ENCODE data around the gene COL4A2.

COL4A2 gene

DNA sequence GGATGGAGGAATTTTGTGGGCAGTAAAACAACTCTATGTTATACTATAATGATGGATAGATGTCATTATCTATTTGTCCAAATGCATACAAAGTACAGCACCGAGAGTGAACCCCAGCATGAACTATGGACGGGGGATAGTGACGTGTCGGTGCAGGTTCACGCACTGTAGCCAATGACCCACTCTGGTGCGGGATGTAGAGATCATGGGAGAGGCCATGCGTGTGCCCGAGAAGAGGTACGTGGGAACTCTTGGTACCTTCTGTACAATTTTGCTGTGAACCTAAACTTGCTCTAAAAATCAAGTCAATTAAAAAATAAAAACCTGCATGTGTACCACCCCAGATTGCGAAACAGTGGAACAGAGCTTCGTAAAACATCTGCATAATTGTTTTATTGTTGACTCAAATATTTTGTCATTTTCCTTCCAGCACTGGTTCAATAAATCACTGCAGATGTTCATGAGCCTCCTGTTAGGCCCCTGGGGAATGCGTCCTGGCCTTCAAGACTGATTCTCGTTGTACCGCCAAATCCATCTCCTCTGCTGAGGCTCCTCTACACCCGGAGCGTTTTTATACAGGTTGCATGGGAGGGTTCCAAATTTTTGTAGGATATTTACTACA, 31.0 kb upstream of the COL4A2 start:
- Histone ChIP-seq H2BK120ac (ENCODE audit: low read depth, low read length) (no peak overlapping the region), H3K36me3 (replicated peaks in 1 of 2; ENCODE audit: control insufficient read depth in 2 of 2, insufficient read depth in 2 of 2, low read length in 2 of 2) (peaks cover 0 to 2% of the 10 kb centered on the region in 2 donors)
- DNase-seq (ENCODE audit: low spot score), result no peak

DNA sequence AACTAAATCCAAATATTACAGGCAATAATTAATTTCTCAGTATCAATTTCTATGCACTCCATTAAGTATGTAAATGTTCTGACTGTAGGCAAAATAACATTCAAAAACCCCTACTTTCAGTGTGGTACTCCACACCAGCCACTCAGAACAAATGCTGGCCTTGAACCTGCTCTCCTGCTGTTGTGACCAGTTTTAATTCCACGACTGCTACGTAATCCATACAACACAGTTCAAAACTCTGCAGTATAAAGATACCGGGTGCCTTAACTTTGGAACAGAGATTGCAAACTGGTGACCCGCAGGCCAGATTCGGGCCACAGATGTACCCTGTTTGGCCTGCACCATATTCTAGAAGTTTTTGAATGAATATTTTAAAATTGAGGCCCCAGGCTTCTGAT, 30.5 kb upstream of the COL4A2 start:
- H3K4me2 ChIP-seq (ENCODE audit: insufficient read depth, low read length, poor library complexity, severe bottlenecking), result no peak overlapping the region
- H3K4ac ChIP-seq (ENCODE audit: low read length), result no peak overlapping the region
- H3K23ac ChIP-seq (ENCODE audit: low read depth, low read length, poor library complexity), result no peak overlapping the region
- H3K18ac ChIP-seq (ENCODE audit: low read length), result no peak overlapping the region
- no peaks in the 10 kb centered on the region for H3K9me3 ChIP-seq (replicated peaks in 1 of 2; ENCODE audit: control insufficient read depth in 2 of 2, insufficient read depth in 1 of 2, low read depth in 1 of 2, low read length in 2 of 2)
- no peak overlapping the region for H2BK15ac ChIP-seq (ENCODE audit: low read length)
- peaks cover 0 to 2% of the 10 kb centered on the region in 2 donors for H3K36me3 ChIP-seq (replicated peaks in 1 of 2; ENCODE audit: control insufficient read depth in 2 of 2, insufficient read depth in 2 of 2, low read length in 2 of 2)
- DNase-seq (ENCODE audit: low spot score), result no peak
- WGBS, 2 donors (ENCODE audit: extremely low coverage in 2 of 2, insufficient read length in 2 of 2, insufficient replicate concordance in 1 of 2), result no CpG with 5 or more reads among the region's 5 CpGs
- H2AFZ ChIP-seq (ENCODE audit: low read length), result no peak overlapping the region
- no peaks in the 10 kb centered on the region for H3K27me3 ChIP-seq (ENCODE audit: control insufficient read depth in 3 of 3, insufficient read depth in 3 of 3, low read depth in 1 of 3, low read length in 3 of 3)
- no peak overlapping the region for H2BK120ac ChIP-seq (ENCODE audit: low read depth, low read length)
- H3K79me1 ChIP-seq (ENCODE audit: low read depth, low read length), result no peaks in the 10 kb centered on the region
- H2AK5ac ChIP-seq (ENCODE audit: low read depth, low read length), result no peak overlapping the region
- no peak overlapping the region for H3K27ac ChIP-seq (replicated peaks; ENCODE audit: low read length)
- H4K8ac ChIP-seq (ENCODE audit: low read depth, low read length), result no peak overlapping the region
- peaks cover 5 to 15% of the 10 kb centered on the region in 2 donors for H3K4me1 ChIP-seq (ENCODE audit: control insufficient read depth in 2 of 2, insufficient read depth in 1 of 2, low read depth in 1 of 2, low read length in 2 of 2)
- no peak overlapping the region for H3K9ac ChIP-seq (ENCODE audit: low read depth, low read length, poor library complexity)
- no peak overlapping the region for H2BK12ac ChIP-seq (ENCODE audit: low read length)
- no peak overlapping the region for H4K91ac ChIP-seq (ENCODE audit: low read depth, low read length, poor library complexity)
- no peak overlapping the region for H3K14ac ChIP-seq (ENCODE audit: low read length)
- no peak overlapping the region for H3K4me3 ChIP-seq (ENCODE audit: low read length in 2 of 2)
- no peak overlapping the region for H2BK5ac ChIP-seq (ENCODE audit: low read length)

More for the DNA sequence above, 31.0 kb upstream of the COL4A2 start:
- Histone ChIP-seq H2BK12ac (ENCODE audit: low read length) (no peak overlapping the region), H3K18ac (ENCODE audit: low read length) (no peak overlapping the region), H3K4me2 (ENCODE audit: insufficient read depth, low read length, poor library complexity, severe bottlenecking) (no peak overlapping the region), H3K14ac (ENCODE audit: low read length) (no peak overlapping the region), H2AK5ac (ENCODE audit: low read depth, low read length) (no peak overlapping the region), H3K4me1 (ENCODE audit: control insufficient read depth in 2 of 2, insufficient read depth in 1 of 2, low read depth in 1 of 2, low read length in 2 of 2) (peaks cover 5 to 15% of the 10 kb centered on the region in 2 donors), H3K4me3 (ENCODE audit: low read length in 2 of 2) (no peak overlapping the region), H3K9ac (ENCODE audit: low read depth, low read length, poor library complexity) (no peak overlapping the region), H3K79me1 (ENCODE audit: low read depth, low read length) (no peaks in the 10 kb centered on the region), H3K27ac (replicated peaks; ENCODE audit: low read length) (no peak overlapping the region), H3K23ac (ENCODE audit: low read depth, low read length, poor library complexity) (no peak overlapping the region), H4K8ac (ENCODE audit: low read depth, low read length) (no peak overlapping the region), H2BK5ac (ENCODE audit: low read length) (no peak overlapping the region), H3K27me3 (ENCODE audit: control insufficient read depth in 3 of 3, insufficient read depth in 3 of 3, low read depth in 1 of 3, low read length in 3 of 3) (no peaks in the 10 kb centered on the region), H2BK15ac (ENCODE audit: low read length) (no peak overlapping the region), H4K91ac (ENCODE audit: low read depth, low read length, poor library complexity) (no peak overlapping the region), H3K4ac (ENCODE audit: low read length) (no peak overlapping the region), H3K9me3 (replicated peaks in 1 of 2; ENCODE audit: control insufficient read depth in 2 of 2, insufficient read depth in 1 of 2, low read depth in 1 of 2, low read length in 2 of 2) (no peaks in the 10 kb centered on the region), H2AFZ (ENCODE audit: low read length) (no peak overlapping the region)
- WGBS, 2 donors (ENCODE audit: extremely low coverage in 2 of 2, insufficient read length in 2 of 2, insufficient replicate concordance in 1 of 2), result no CpG with 5 or more reads among the region's 16 CpGs

DNA sequence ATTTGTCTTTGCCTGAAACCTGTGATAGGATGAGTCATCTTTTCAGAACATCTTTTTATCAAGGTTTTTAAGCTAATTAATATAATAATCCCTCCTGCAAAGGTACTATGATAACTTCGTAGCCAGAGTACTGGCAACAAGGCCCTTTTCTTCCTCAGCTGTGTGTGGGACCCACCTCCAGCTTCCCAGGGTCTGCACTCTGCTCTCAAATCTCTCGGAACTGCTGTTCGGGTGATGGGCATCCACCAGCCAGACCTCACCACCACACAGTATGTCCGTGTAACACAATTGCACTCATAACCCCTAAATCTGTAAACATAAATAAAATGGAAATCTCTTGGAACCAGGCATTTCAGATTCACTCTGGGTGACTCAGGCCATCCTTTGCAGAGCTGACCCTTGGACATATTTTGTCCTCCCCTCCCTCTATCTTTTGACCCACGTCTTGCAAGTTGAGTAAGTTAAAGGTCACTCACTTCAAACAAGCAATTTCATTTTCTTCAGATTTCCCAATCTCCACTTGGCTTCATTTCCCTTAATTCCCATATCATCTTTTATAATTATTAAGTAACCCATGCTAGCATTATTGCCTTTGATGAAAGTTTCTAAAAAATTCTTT, 29.6 kb upstream of the COL4A2 start:
- H2AFZ ChIP-seq (ENCODE audit: low read length), result no peak overlapping the region
- H4K91ac ChIP-seq (ENCODE audit: low read depth, low read length, poor library complexity), result no peak overlapping the region
- DNase-seq (ENCODE audit: low spot score), result no peak
- no peak overlapping the region for H2BK12ac ChIP-seq (ENCODE audit: low read length)
- no peak overlapping the region for H3K27ac ChIP-seq (replicated peaks; ENCODE audit: low read length)
- WGBS, 2 donors (ENCODE audit: extremely low coverage in 2 of 2, insufficient read length in 2 of 2, insufficient replicate concordance in 1 of 2), result no CpG with 5 or more reads among the region's 5 CpGs
- H3K27me3 ChIP-seq (ENCODE audit: control insufficient read depth in 3 of 3, insufficient read depth in 3 of 3, low read depth in 1 of 3, low read length in 3 of 3), result no peaks in the 10 kb centered on the region
- no peak overlapping the region for H4K8ac ChIP-seq (ENCODE audit: low read depth, low read length)
- H3K14ac ChIP-seq (ENCODE audit: low read length), result no peak overlapping the region
- H3K4me1 ChIP-seq (ENCODE audit: control insufficient read depth in 2 of 2, insufficient read depth in 1 of 2, low read depth in 1 of 2, low read length in 2 of 2), result peaks cover 5 to 15% of the 10 kb centered on the region in 2 donors
- no peaks in the 10 kb centered on the region for H3K79me1 ChIP-seq (ENCODE audit: low read depth, low read length)
- no peak overlapping the region for H2AK5ac ChIP-seq (ENCODE audit: low read depth, low read length)
- H3K9me3 ChIP-seq (replicated peaks in 1 of 2; ENCODE audit: control insufficient read depth in 2 of 2, insufficient read depth in 1 of 2, low read depth in 1 of 2, low read length in 2 of 2), result no peaks in the 10 kb centered on the region
- H3K23ac ChIP-seq (ENCODE audit: low read depth, low read length, poor library complexity), result no peak overlapping the region
- no peak overlapping the region for H3K9ac ChIP-seq (ENCODE audit: low read depth, low read length, poor library complexity)
- no peak overlapping the region for H3K4me2 ChIP-seq (ENCODE audit: insufficient read depth, low read length, poor library complexity, severe bottlenecking)
- H3K4me3 ChIP-seq (ENCODE audit: low read length in 2 of 2), result no peak overlapping the region
- H2BK120ac ChIP-seq (ENCODE audit: low read depth, low read length), result no peak overlapping the region
- no peak overlapping the region for H3K4ac ChIP-seq (ENCODE audit: low read length)
- peaks cover 0 to 2% of the 10 kb centered on the region in 2 donors for H3K36me3 ChIP-seq (replicated peaks in 1 of 2; ENCODE audit: control insufficient read depth in 2 of 2, insufficient read depth in 2 of 2, low read length in 2 of 2)
- H2BK5ac ChIP-seq (ENCODE audit: low read length), result no peak overlapping the region
- H2BK15ac ChIP-seq (ENCODE audit: low read length), result no peak overlapping the region
- no peak overlapping the region for H3K18ac ChIP-seq (ENCODE audit: low read length)

DNA sequence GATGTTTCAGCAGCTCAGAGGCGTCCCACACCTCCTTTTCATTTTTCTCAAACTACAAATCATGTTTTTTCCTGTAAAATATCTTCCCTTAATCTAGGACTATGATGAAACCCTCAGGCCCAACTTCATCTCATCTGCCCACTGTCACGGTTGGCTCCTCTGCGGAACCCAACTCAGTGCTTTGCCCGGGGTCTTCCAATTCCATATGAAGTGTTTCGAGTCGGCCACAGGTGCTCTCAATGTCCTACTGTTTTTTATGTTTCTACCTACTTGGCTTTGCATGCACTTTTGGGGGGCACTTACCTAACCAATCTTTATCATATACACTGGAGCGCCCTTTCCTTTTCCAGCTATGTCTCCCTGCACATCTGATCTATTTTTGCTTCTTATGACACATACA, 28.2 kb upstream of the COL4A2 start:
- WGBS, 2 donors (ENCODE audit: extremely low coverage in 2 of 2, insufficient read length in 2 of 2, insufficient replicate concordance in 1 of 2), result no CpG with 5 or more reads among the region's 7 CpGs
- H3K9me3 ChIP-seq (replicated peaks in 1 of 2; ENCODE audit: control insufficient read depth in 2 of 2, insufficient read depth in 1 of 2, low read depth in 1 of 2, low read length in 2 of 2), result no peaks in the 10 kb centered on the region
- peaks cover 0 to 2% of the 10 kb centered on the region in 2 donors for H3K36me3 ChIP-seq (replicated peaks in 1 of 2; ENCODE audit: control insufficient read depth in 2 of 2, insufficient read depth in 2 of 2, low read length in 2 of 2)
- DNase-seq (ENCODE audit: low spot score), result no peak
- H2AK5ac ChIP-seq (ENCODE audit: low read depth, low read length), result no peak overlapping the region
- H2BK15ac ChIP-seq (ENCODE audit: low read length), result no peak overlapping the region
- H2BK5ac ChIP-seq (ENCODE audit: low read length), result no peak overlapping the region
- H4K8ac ChIP-seq (ENCODE audit: low read depth, low read length), result no peak overlapping the region
- H3K9ac ChIP-seq (ENCODE audit: low read depth, low read length, poor library complexity), result no peak overlapping the region
- H3K27ac ChIP-seq (replicated peaks; ENCODE audit: low read length), result no peak overlapping the region
- H3K79me1 ChIP-seq (ENCODE audit: low read depth, low read length), result peaks cover 4% of the 10 kb centered on the region
- no peak overlapping the region for H2BK120ac ChIP-seq (ENCODE audit: low read depth, low read length)
- H3K23ac ChIP-seq (ENCODE audit: low read depth, low read length, poor library complexity), result no peak overlapping the region
- H3K18ac ChIP-seq (ENCODE audit: low read length), result no peak overlapping the region
- no peak overlapping the region for H3K14ac ChIP-seq (ENCODE audit: low read length)
- H4K91ac ChIP-seq (ENCODE audit: low read depth, low read length, poor library complexity), result no peak overlapping the region
- no peak overlapping the region for H2BK12ac ChIP-seq (ENCODE audit: low read length)
- H3K4me1 ChIP-seq (ENCODE audit: control insufficient read depth in 2 of 2, insufficient read depth in 1 of 2, low read depth in 1 of 2, low read length in 2 of 2), result peaks cover 3 to 7% of the 10 kb centered on the region in 2 donors
- no peak overlapping the region for H3K4me3 ChIP-seq (ENCODE audit: low read length in 2 of 2)
- no peak overlapping the region for H3K4me2 ChIP-seq (ENCODE audit: insufficient read depth, low read length, poor library complexity, severe bottlenecking)
- H2AFZ ChIP-seq (ENCODE audit: low read length), result no peak overlapping the region
- no peak overlapping the region for H3K4ac ChIP-seq (ENCODE audit: low read length)
- H3K27me3 ChIP-seq (ENCODE audit: control insufficient read depth in 3 of 3, insufficient read depth in 3 of 3, low read depth in 1 of 3, low read length in 3 of 3), result no peaks in the 10 kb centered on the region
